K562 (cell line): ENCODE measurements around the gene TMC8. TPM values are rescaled to one million over a fixed set of nuclear protein-coding genes. Genes with fewer than 3 reads are reported as not detected.

Experiments used
- ARNT ChIP-seq, 2 experiments: fragments of 450-650 bp; IDR thresholded peaks; 2 replicates each; pipeline ENCODE4 v1.6.1; 2016; ENCODE audit warnings: mild to moderate bottlenecking in 1 of 2
- CBX3 ChIP-seq, 2 experiments: IDR thresholded peaks; 1 replicate in 1 of 2; 2 replicates in 1 of 2; pipeline ENCODE4 v1.6.1; 2012; ENCODE audit warnings: inconsistent platforms in 2 of 2, low read length in 2 of 2, borderline replicate concordance in 1 of 2, control low read depth in 1 of 2
- CHD2 ChIP-seq: IDR thresholded peaks from 2 replicates; pipeline ENCODE4 v1.6.1; 2011; ENCODE audit warnings: low read depth, low read length
- CXXC5 ChIP-seq: fragments of 250-450 bp; sonication (Bioruptor Pico); IDR thresholded peaks from 2 replicates; pipeline ENCODE4 v1.8.0; 2022; ENCODE audit warnings: inconsistent platforms, mild to moderate bottlenecking, moderate library complexity
- ERF ChIP-seq: fragments of 450-650 bp; formaldehyde crosslinking; IDR thresholded peaks from 2 replicates; pipeline ENCODE4 v1.4.0; 2020; ENCODE audit warnings: mild to moderate bottlenecking, mixed read lengths
- IRF9 ChIP-seq: fragments of 450-650 bp; IDR thresholded peaks from 2 replicates; pipeline ENCODE4 v1.6.1; 2016; ENCODE audit warnings: missing biosample characterization, missing genetic modification characterization
- MCM5 ChIP-seq: fragments of 450-650 bp; IDR thresholded peaks from 2 replicates; pipeline ENCODE4 v1.6.1; 2016; ENCODE audit warnings: low read depth
- POLR2A ChIP-seq: fragments of 450-650 bp; conservative IDR thresholded peaks from 2 replicates; pipeline ENCODE4 v1.6.1; 2016
- POLR2AphosphoS2 ChIP-seq: IDR thresholded peaks from 2 replicates; pipeline ENCODE4 v1.6.1; 2012; ENCODE audit warnings: low read length, improper control_type of control experiment
- POLR2AphosphoS5 ChIP-seq: IDR thresholded peaks from 2 replicates; pipeline ENCODE4 v1.6.1; 2011; ENCODE audit warnings: mild to moderate bottlenecking, low read depth, low read length, moderate library complexity; ENCODE audit not compliant: control insufficient read depth, insufficient read depth
- POLR2G ChIP-seq: fragments of 200-400 bp; formaldehyde crosslinking; IDR thresholded peaks from 2 replicates; pipeline ENCODE4 v1.6.1; 2017; ENCODE audit warnings: low read depth, mild to moderate bottlenecking, antibody characterized with exemption, low read length, moderate library complexity
- POLR3G ChIP-seq: IDR thresholded peaks from 2 replicates; pipeline ENCODE4 v1.6.1; 2011; ENCODE audit not compliant: insufficient read length, insufficient replicate concordance; ENCODE audit errors: extremely low read depth
- RBM14 ChIP-seq: fragments of 200-400 bp; formaldehyde crosslinking; IDR thresholded peaks from 2 replicates; pipeline ENCODE4 v1.6.1; 2018; ENCODE audit warnings: low read depth, mild to moderate bottlenecking, low read length, moderate library complexity, borderline replicate concordance; ENCODE audit not compliant: insufficient read depth
- SAP30 ChIP-seq: fragments of 200-600 bp; sonication (generic); IDR thresholded peaks from 2 replicates; pipeline ENCODE4 v1.6.1; 2012; ENCODE audit warnings: borderline replicate concordance, low read depth, mild to moderate bottlenecking, moderate library complexity, low read length, control low read depth, inconsistent platforms; ENCODE audit not compliant: insufficient read depth, poor library complexity, severe bottlenecking
- SUPT5H ChIP-seq: fragments of 450-650 bp; IDR thresholded peaks from 2 replicates; pipeline ENCODE4 v1.6.1; 2016
- TFAM ChIP-seq: fragments of 250-450 bp; sonication (Bioruptor Pico); conservative IDR thresholded peaks from 2 replicates; pipeline ENCODE4 v1.5.0; 2021; ENCODE audit warnings: mild to moderate bottlenecking, moderate library complexity
- TFAP4 ChIP-seq: sonication (generic); formaldehyde crosslinking; IDR thresholded peaks from 2 replicates; pipeline ENCODE4 v1.8.0; 2022; ENCODE audit warnings: missing genetic modification reagents, mild to moderate bottlenecking, moderate library complexity, borderline replicate concordance
- ZBTB34 ChIP-seq: fragments of 250-450 bp; sonication (Bioruptor Pico); IDR thresholded peaks from 2 replicates; pipeline ENCODE4 v1.8.0; 2021; ENCODE audit warnings: mild to moderate bottlenecking, moderate library complexity
- ZC3H11A ChIP-seq: IDR thresholded peaks from 2 replicates; pipeline ENCODE4 v1.6.1; 2012; ENCODE audit warnings: low read depth, low read length, improper control_type of control experiment
- polyA plus RNA-seq, 8 experiments: library from polyadenylated mRNA; depleted of rRNA in 4 of 8; stranded (reverse) in 5 of 8; unstranded in 3 of 8; fragments of >200 nt; fragmentation: Nextera tagmentation in 2 of 8; fragmentation: Illumina TruSeq in 1 of 8; extraction: Ambion mirVana in 2 of 8; extraction: Trizol in 1 of 8; gene quantifications; 2 replicates each; pipeline versions ENCODE4 v1.2.1 to v1.2.3, GENCODE V29; 2011 to 2014; ENCODE audit warnings: inconsistent platforms in 1 of 8, missing spikeins in 1 of 8
- total RNA-seq, 7 experiments: library from RNA; depleted of rRNA in 6 of 7; stranded (reverse); fragments of >200 nt in 6 of 7; fragmentation: Illumina TruSeq in 2 of 7; extraction: Trizol in 2 of 7; gene quantifications; 2 replicates each; pipeline versions ENCODE4 v1.2.1 to v1.2.3, GENCODE V29; 2011 to 2021; ENCODE audit warnings: low replicate concordance in 1 of 7

TMC8 gene
- total and polyA plus RNA-seq, 9 of the 15 experiments (the other 6 are each of a cell fraction or from before 2014, with no cell fraction given), result 0.13 to 10.9 (median 2.8) TPM

GRCh38 chr17:78113804-78114785 lies 16.5 kb upstream of the TMC8 start (continued):
- TF ChIP-seq POLR2A (peak; percentile 38; the same call in 1 of the 2 replicates), SAP30 (no peak), ZC3H11A (no peak), MCM5 (no peak), ARNT (IDR thresholded peaks at IDR 0.05) (no peak), POLR2AphosphoS2 (peak; percentile 47), ZBTB34 (CRISPR knock-in tag) (no peak), CBX3 (IDR thresholded peaks at IDR 0.05; ENCODE audit: borderline replicate concordance in 1 of 2, low read length in 2 of 2) (no peak), TFAM (CRISPR knock-in tag) (no peak), POLR2AphosphoS5 (peak; percentile 5; the same call in 1 of the 2 replicates), CXXC5 (CRISPR knock-in tag) (no peak), IRF9 (tag) (no peak), POLR3G (no peak), SUPT5H (peak; percentile 13), CHD2 (no peak), POLR2G (no peak), RBM14 (no peak), ERF (CRISPR knock-in tag) (no peak), TFAP4 (CRISPR knock-in tag) (0 out of 2 replicates have a peak, but pooled peaks have one; percentile 17)
- TF ChIP-seq, all 486 proteins: peak for 6
